H9 (cell line): ENCODE results near the gene NECTIN4. TPM values are rescaled to one million over a fixed set of nuclear protein-coding genes. Genes with fewer than 3 reads are reported as not detected.
A peak's percentile ranks its signal among the peaks of the same experiment; 100 is the strongest.

Experiments used
- DNase-seq: peaks from one replicate; pipeline ENCODE4 v3.0.0-alpha.2; 2017
- H2AFZ ChIP-seq: one replicate; pipeline ENCODE4 v1.6.1; 2013; ENCODE audit warnings: mild to moderate bottlenecking, low read length, control low read depth, moderate library complexity
- H2AK5ac ChIP-seq: 2 replicates; pipeline ENCODE4 v1.6.1; 2013; ENCODE audit warnings: low read length, control low read depth, mixed read lengths; ENCODE audit not compliant: insufficient read length
- H2BK120ac ChIP-seq: one replicate; pipeline ENCODE4 v1.6.1; 2013; ENCODE audit warnings: low read depth, mild to moderate bottlenecking, low read length, control low read depth, inconsistent platforms; ENCODE audit not compliant: poor library complexity, severe bottlenecking
- H2BK12ac ChIP-seq: 2 replicates; pipeline ENCODE4 v1.6.1; 2013; ENCODE audit warnings: low read length, control low read depth, mixed read lengths, low read depth; ENCODE audit not compliant: insufficient read length
- H2BK15ac ChIP-seq: 2 replicates; pipeline ENCODE4 v1.6.1; 2013; ENCODE audit warnings: low read depth, low read length, control low read depth
- H2BK20ac ChIP-seq: one replicate; pipeline ENCODE4 v1.6.1; 2013; ENCODE audit warnings: low read depth, mild to moderate bottlenecking, low read length, control low read depth, inconsistent platforms; ENCODE audit not compliant: poor library complexity, severe bottlenecking
- H2BK5ac ChIP-seq: 2 replicates; pipeline ENCODE4 v1.6.1; 2013; ENCODE audit warnings: low read length, control low read depth, mixed read lengths; ENCODE audit not compliant: insufficient read length
- H3K14ac ChIP-seq: 2 replicates; pipeline ENCODE4 v1.6.1; 2013; ENCODE audit warnings: low read length, control low read depth; ENCODE audit not compliant: insufficient read depth
- H3K18ac ChIP-seq: 2 replicates; pipeline ENCODE4 v1.6.1; 2013; ENCODE audit warnings: low read depth, mild to moderate bottlenecking, mixed read lengths, low read length, control low read depth; ENCODE audit not compliant: insufficient read length
- H3K23ac ChIP-seq: 2 replicates; pipeline ENCODE4 v1.6.1; 2013; ENCODE audit warnings: low read length, control low read depth, mixed read lengths, low read depth; ENCODE audit not compliant: insufficient read length
- H3K23me2 ChIP-seq: 2 replicates; pipeline ENCODE4 v1.6.1; 2013; ENCODE audit warnings: low read depth, mild to moderate bottlenecking, mixed read lengths, low read length, control low read depth; ENCODE audit not compliant: insufficient read length, poor library complexity, severe bottlenecking
- H3K27ac ChIP-seq: 2 replicates; pipeline ENCODE4 v1.5.1; 2013; ENCODE audit warnings: low read length, control low read depth, mixed read lengths, low read depth; ENCODE audit not compliant: insufficient read length
- H3K27me3 ChIP-seq: 2 replicates; pipeline ENCODE4 v1.6.1; 2013; ENCODE audit warnings: low read length, control low read depth, inconsistent platforms; ENCODE audit not compliant: insufficient read depth
- H3K4ac ChIP-seq: 2 replicates; pipeline ENCODE4 v1.6.1; 2013; ENCODE audit warnings: low read depth, mild to moderate bottlenecking, control low read depth, inconsistent platforms, low read length, moderate library complexity
- H3K4me1 ChIP-seq: 2 replicates; pipeline ENCODE4 v1.6.1; 2013; ENCODE audit warnings: low read length, control low read depth, inconsistent platforms; ENCODE audit not compliant: insufficient read depth
- H3K4me2 ChIP-seq: 2 replicates; pipeline ENCODE4 v1.6.1; 2013; ENCODE audit warnings: low read length, control low read depth, mixed read lengths; ENCODE audit not compliant: insufficient read length, insufficient read depth
- H3K56ac ChIP-seq: 2 replicates; pipeline ENCODE4 v1.6.1; 2013; ENCODE audit warnings: low read depth, mild to moderate bottlenecking, mixed read lengths, low read length, control low read depth; ENCODE audit not compliant: insufficient read length
- H3K79me1 ChIP-seq: 2 replicates; pipeline ENCODE4 v1.6.1; 2013; ENCODE audit warnings: low read depth, mild to moderate bottlenecking, moderate library complexity, low read length, control low read depth, inconsistent platforms; ENCODE audit not compliant: insufficient read depth, poor library complexity, severe bottlenecking
- H3K79me2 ChIP-seq: 2 replicates; pipeline ENCODE4 v1.6.1; 2013; ENCODE audit warnings: low read length, control low read depth, inconsistent platforms; ENCODE audit not compliant: insufficient read depth
- H3K9ac ChIP-seq: 2 replicates; pipeline ENCODE4 v1.6.1; 2013; ENCODE audit warnings: low read length, control low read depth, mixed read lengths; ENCODE audit not compliant: insufficient read length; ENCODE audit errors: extremely low read depth
- H3K9me3 ChIP-seq: one replicate; pipeline ENCODE4 v1.6.1; 2013; ENCODE audit warnings: low read depth, low read length, inconsistent platforms; ENCODE audit not compliant: control insufficient read depth
- H3T11ph ChIP-seq: one replicate; pipeline ENCODE4 v1.6.1; 2013; ENCODE audit warnings: mild to moderate bottlenecking, low read length, control low read depth, inconsistent platforms
- H4K20me1 ChIP-seq: one replicate; pipeline ENCODE4 v1.6.1; 2013; ENCODE audit not compliant: control insufficient read depth, insufficient read length, insufficient read depth
- H4K5ac ChIP-seq: 2 replicates; pipeline ENCODE4 v1.6.1; 2013; ENCODE audit warnings: low read depth, mild to moderate bottlenecking, mixed read lengths, low read length, control low read depth; ENCODE audit not compliant: insufficient read length
- H4K8ac ChIP-seq: replicated peaks from 2 replicates; pipeline ENCODE4 v1.6.1; 2013; ENCODE audit warnings: low read length, control low read depth, mixed read lengths, low read depth; ENCODE audit not compliant: insufficient read length
- H4K91ac ChIP-seq: 2 replicates; pipeline ENCODE4 v1.6.1; 2013; ENCODE audit warnings: low read depth, mild to moderate bottlenecking, moderate library complexity, mixed read lengths, low read length, control low read depth; ENCODE audit not compliant: insufficient read length
- H3K27ac Mint-ChIP-seq, 3 experiments: 2 replicates in 2 of 3; 3 replicates in 1 of 3; pipeline ENCODE4 v1.8.0; 2020 to 2021; ENCODE audit warnings: mixed read lengths in 3 of 3, mild to moderate bottlenecking in 1 of 3, moderate library complexity in 1 of 3
- H3K27me3 Mint-ChIP-seq: 2 replicates; pipeline ENCODE4 v1.8.0; 2021; ENCODE audit warnings: low read depth, mild to moderate bottlenecking, moderate library complexity, mixed read lengths
- H3K36me3 Mint-ChIP-seq, 3 experiments: 2 replicates in 2 of 3; 3 replicates in 1 of 3; pipeline ENCODE4 v1.8.0; 2020 to 2021; ENCODE audit warnings: low read depth in 3 of 3, mixed read lengths in 3 of 3; ENCODE audit not compliant: insufficient read depth in 1 of 3
- H3K4me1 Mint-ChIP-seq, 2 experiments: 2 replicates each; pipeline ENCODE4 v1.8.0; 2020; ENCODE audit warnings: mixed read lengths in 2 of 2
- H3K4me3 Mint-ChIP-seq, 2 experiments: 2 replicates in 1 of 2; 3 replicates in 1 of 2; pipeline ENCODE4 v1.8.0; 2020 to 2021; ENCODE audit warnings: mild to moderate bottlenecking in 2 of 2, mixed read lengths in 2 of 2, moderate library complexity in 1 of 2
- H3K9me3 Mint-ChIP-seq, 2 experiments: 2 replicates in 1 of 2; 3 replicates in 1 of 2; pipeline ENCODE4 v1.8.0; 2020; ENCODE audit warnings: mild to moderate bottlenecking in 2 of 2, mixed read lengths in 2 of 2, moderate library complexity in 1 of 2
- CTCF ChIP-seq: fragments of 200-600 bp; sonication (generic); conservative IDR thresholded peaks from 3 replicates; pipeline ENCODE4 v1.8.0; 2021; ENCODE audit warnings: antibody characterized with exemption, mild to moderate bottlenecking
- WGBS: extraction: QIAGEN DNeasy Blood & Tissue Kit; methylation state at CpG from one replicate; pipeline ENCODE4 v1.1.7; 2013; ENCODE audit warnings: missing lambda C conversion rate, low lambda C conversion rate, mixed read lengths; ENCODE audit not compliant: insufficient read length; ENCODE audit errors: extremely low coverage; 5-methylcytosine and 5-hydroxymethylcytosine counted together
- total RNA-seq: library from RNA; stranded (reverse); gene quantifications from 2 replicates; pipeline ENCODE4 v1.2.1, GENCODE V29; 2021

NECTIN4 gene
- total RNA-seq, 1 experiment from 2014 or later = 0.33 TPM

GRCh38 chr1:161072751-161073449 lies 16.5 kb downstream of the NECTIN4 start:
- H3K27ac Mint-ChIP-seq = peak overlapping the region in 1 of 3 experiments; percentile 69; a peak in 1 of 7 replicates
- Histone ChIP-seq H3K9me3 (no peaks in the 10 kb centered on the region), H3K23ac (no peak overlapping the region), H3K79me2 (no peaks in the 10 kb centered on the region), H2BK20ac (no peak overlapping the region), H3K56ac (no peak overlapping the region), H3T11ph (no peak overlapping the region), H3K79me1 (no peaks in the 10 kb centered on the region), H3K14ac (no peak overlapping the region), H3K23me2 (no peaks in the 10 kb centered on the region), H2BK12ac (no peak overlapping the region), H4K91ac (no peak overlapping the region), H3K4ac (no peak overlapping the region), H4K5ac (no peak overlapping the region), H4K8ac (no peak overlapping the region), H2BK5ac (no peak overlapping the region), H2BK120ac (no peak overlapping the region), H4K20me1 (no peaks in the 10 kb centered on the region), H3K4me2 (no peak overlapping the region), H3K4me1 (no peaks in the 10 kb centered on the region), H2AFZ (no peak overlapping the region), H2AK5ac (no peak overlapping the region), H2BK15ac (no peak overlapping the region), H3K27ac (no peak overlapping the region), H3K18ac (no peak overlapping the region), H3K27me3 (no peaks in the 10 kb centered on the region), H3K9ac (no peak overlapping the region)
- no peak for DNase-seq
- TF ChIP-seq CTCF = no peak
- peaks cover 12 to 15% of the 10 kb centered on the region in 2 experiments for H3K4me1 Mint-ChIP-seq
- no CpG with 5 or more reads among the region's 19 CpGs for WGBS
- H3K9me3 Mint-ChIP-seq = no peaks in the 10 kb centered on the region; a peak in 1 of 5 replicates
- H3K27me3 Mint-ChIP-seq = peaks cover 4% of the 10 kb centered on the region; the same call in 1 of the 2 replicates
- no peak overlapping the region; a peak in 1 of 5 replicates for H3K4me3 Mint-ChIP-seq
- no peaks in the 10 kb centered on the region for H3K36me3 Mint-ChIP-seq
